Measurements from ENCODE around the gene AP1B1. TPM values are rescaled to one million over a fixed set of nuclear protein-coding genes. Genes with fewer than 3 reads are reported as not detected.

The AP1B1 gene
- polyA plus RNA-seq, 1 donor from 2014 or later: 43.8 TPM

DNA sequence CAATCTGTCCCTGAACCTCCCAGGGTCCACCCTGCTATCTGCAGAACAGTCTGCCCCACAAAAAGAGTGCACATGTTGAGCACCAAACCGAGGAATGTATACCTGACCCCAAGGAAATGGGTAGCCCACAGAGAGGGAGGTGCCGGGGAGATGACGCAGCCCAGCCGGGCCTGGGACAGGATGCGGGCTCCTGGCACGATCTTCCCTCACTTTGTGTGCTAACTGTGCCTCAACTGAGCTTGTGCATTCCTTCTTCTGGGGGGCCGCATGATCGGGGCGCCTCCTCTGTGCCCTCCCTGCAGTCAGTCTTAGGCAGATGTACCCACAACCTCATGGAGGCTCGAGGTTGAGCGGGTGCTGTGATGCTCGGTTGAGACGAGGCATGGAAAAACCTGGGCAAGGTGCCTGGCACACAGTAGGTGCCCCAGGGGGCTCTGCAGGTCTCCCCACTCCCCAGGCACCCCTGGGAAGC is 79.5 kb downstream of the AP1B1 start:
- H3K27me3 ChIP-seq (ENCODE audit: insufficient read depth, low read depth, low read length): peaks cover 25% of the 10 kb centered on the region
- H3K9me3 ChIP-seq (ENCODE audit: low read length): no peaks in the 10 kb centered on the region
- H4K20me1 ChIP-seq (ENCODE audit: insufficient read depth): no peaks in the 10 kb centered on the region
- H3K9ac ChIP-seq (ENCODE audit: low read length): no peak overlapping the region
- H3K4me2 ChIP-seq (ENCODE audit: low read length): no peak overlapping the region
- H3K27ac ChIP-seq (ENCODE audit: low read length): no peak overlapping the region
- H3K4me3 ChIP-seq (ENCODE audit: low read length): no peak overlapping the region
- H3F3A ChIP-seq (ENCODE audit: insufficient read depth, low read length, poor library complexity, severe bottlenecking): no peaks in the 10 kb centered on the region
- no peak overlapping the region for H2AFZ ChIP-seq (ENCODE audit: low read depth, low read length)
- H3K79me2 ChIP-seq (replicated peaks; ENCODE audit: insufficient read depth, low read length): no peaks in the 10 kb centered on the region
- H3K9me2 ChIP-seq (ENCODE audit: insufficient read depth, low read length): no peaks in the 10 kb centered on the region
- TF ChIP-seq, protein P1, sequence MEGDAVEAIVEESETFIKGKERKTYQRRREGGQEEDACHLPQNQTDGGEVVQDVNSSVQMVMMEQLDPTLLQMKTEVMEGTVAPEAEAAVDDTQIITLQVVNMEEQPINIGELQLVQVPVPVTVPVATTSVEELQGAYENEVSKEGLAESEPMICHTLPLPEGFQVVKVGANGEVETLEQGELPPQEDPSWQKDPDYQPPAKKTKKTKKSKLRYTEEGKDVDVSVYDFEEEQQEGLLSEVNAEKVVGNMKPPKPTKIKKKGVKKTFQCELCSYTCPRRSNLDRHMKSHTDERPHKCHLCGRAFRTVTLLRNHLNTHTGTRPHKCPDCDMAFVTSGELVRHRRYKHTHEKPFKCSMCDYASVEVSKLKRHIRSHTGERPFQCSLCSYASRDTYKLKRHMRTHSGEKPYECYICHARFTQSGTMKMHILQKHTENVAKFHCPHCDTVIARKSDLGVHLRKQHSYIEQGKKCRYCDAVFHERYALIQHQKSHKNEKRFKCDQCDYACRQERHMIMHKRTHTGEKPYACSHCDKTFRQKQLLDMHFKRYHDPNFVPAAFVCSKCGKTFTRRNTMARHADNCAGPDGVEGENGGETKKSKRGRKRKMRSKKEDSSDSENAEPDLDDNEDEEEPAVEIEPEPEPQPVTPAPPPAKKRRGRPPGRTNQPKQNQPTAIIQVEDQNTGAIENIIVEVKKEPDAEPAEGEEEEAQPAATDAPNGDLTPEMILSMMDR (IDR thresholded peaks at IDR 0.05; ENCODE audit: poor library complexity, severe bottlenecking): no peak
- TF ChIP-seq EP300 (conservative IDR thresholded peaks at IDR 0.05; ENCODE audit: poor library complexity, severe bottlenecking): no peak
- TF ChIP-seq TAF1 (IDR thresholded peaks at IDR 0.05; ENCODE audit: low read depth): no peak
- TF ChIP-seq, protein P2, sequence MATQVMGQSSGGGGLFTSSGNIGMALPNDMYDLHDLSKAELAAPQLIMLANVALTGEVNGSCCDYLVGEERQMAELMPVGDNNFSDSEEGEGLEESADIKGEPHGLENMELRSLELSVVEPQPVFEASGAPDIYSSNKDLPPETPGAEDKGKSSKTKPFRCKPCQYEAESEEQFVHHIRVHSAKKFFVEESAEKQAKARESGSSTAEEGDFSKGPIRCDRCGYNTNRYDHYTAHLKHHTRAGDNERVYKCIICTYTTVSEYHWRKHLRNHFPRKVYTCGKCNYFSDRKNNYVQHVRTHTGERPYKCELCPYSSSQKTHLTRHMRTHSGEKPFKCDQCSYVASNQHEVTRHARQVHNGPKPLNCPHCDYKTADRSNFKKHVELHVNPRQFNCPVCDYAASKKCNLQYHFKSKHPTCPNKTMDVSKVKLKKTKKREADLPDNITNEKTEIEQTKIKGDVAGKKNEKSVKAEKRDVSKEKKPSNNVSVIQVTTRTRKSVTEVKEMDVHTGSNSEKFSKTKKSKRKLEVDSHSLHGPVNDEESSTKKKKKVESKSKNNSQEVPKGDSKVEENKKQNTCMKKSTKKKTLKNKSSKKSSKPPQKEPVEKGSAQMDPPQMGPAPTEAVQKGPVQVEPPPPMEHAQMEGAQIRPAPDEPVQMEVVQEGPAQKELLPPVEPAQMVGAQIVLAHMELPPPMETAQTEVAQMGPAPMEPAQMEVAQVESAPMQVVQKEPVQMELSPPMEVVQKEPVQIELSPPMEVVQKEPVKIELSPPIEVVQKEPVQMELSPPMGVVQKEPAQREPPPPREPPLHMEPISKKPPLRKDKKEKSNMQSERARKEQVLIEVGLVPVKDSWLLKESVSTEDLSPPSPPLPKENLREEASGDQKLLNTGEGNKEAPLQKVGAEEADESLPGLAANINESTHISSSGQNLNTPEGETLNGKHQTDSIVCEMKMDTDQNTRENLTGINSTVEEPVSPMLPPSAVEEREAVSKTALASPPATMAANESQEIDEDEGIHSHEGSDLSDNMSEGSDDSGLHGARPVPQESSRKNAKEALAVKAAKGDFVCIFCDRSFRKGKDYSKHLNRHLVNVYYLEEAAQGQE (IDR thresholded peaks at IDR 0.05; ENCODE audit: borderline replicate concordance): no peak
- TF ChIP-seq SMC3 (conservative IDR thresholded peaks at IDR 0.05; ENCODE audit: poor library complexity): no peak
- no peak for TF ChIP-seq EZH2 (IDR thresholded peaks at IDR 0.05; ENCODE audit: borderline replicate concordance, insufficient read depth, low read length, poor library complexity, severe bottlenecking)
- TF ChIP-seq MXI1 (conservative IDR thresholded peaks at IDR 0.05; ENCODE audit: poor library complexity, severe bottlenecking): no peak
- no peak for TF ChIP-seq POLR2AphosphoS5 (IDR thresholded peaks at IDR 0.05)
- no peak for TF ChIP-seq RAD21 (conservative IDR thresholded peaks at IDR 0.05)
- H3K36me3 ChIP-seq (ENCODE audit: insufficient read depth, low read length): no peaks in the 10 kb centered on the region

DNA sequence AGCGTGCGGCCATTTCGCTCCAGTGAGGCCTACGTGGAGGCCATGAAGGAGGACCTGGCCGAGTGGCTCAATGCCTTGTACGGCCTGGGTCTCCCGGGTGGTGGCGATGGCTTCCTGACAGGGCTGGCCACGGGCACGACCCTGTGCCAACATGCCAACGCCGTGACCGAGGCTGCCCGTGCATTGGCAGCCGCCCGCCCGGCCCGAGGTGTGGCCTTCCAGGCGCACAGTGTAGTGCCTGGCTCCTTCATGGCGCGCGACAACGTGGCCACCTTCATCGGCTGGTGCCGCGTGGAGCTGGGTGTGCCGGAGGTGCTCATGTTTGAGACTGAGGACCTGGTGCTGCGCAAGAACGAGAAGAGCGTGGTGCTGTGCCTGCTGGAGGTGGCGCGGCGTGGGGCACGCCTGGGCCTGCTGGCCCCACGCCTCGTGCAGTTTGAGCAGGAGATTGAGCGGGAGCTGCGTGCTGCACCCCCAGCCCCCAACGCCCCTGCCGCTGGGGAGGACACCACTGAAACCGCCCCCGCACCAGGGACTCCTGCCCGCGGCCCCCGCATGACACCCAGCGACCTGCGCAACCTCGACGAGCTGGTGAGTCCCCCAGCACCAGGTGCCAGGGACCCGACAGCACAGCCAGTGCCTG is 80.1 kb downstream of the AP1B1 start:
- Histone ChIP-seq H3K36me3 (ENCODE audit: insufficient read depth, low read length) (no peaks in the 10 kb centered on the region), H3K9me2 (ENCODE audit: insufficient read depth, low read length) (no peaks in the 10 kb centered on the region), H3K9me3 (ENCODE audit: low read length) (no peaks in the 10 kb centered on the region), H3K27me3 (ENCODE audit: insufficient read depth, low read depth, low read length) (peaks cover 20% of the 10 kb centered on the region), H3K9ac (ENCODE audit: low read length) (no peak overlapping the region), H3K79me2 (replicated peaks; ENCODE audit: insufficient read depth, low read length) (no peaks in the 10 kb centered on the region), H3K27ac (ENCODE audit: low read length) (no peak overlapping the region), H3F3A (ENCODE audit: insufficient read depth, low read length, poor library complexity, severe bottlenecking) (no peaks in the 10 kb centered on the region), H3K4me3 (ENCODE audit: low read length) (no peak overlapping the region), H2AFZ (ENCODE audit: low read depth, low read length) (no peak overlapping the region), H3K4me2 (ENCODE audit: low read length) (no peak overlapping the region), H4K20me1 (ENCODE audit: insufficient read depth) (no peaks in the 10 kb centered on the region)
- TF ChIP-seq, protein P2 (IDR thresholded peaks at IDR 0.05; ENCODE audit: borderline replicate concordance): no peak
- TF ChIP-seq RAD21 (conservative IDR thresholded peaks at IDR 0.05): no peak
